Measurements from ENCODE around the gene IL9.

IL9 gene

DNA sequence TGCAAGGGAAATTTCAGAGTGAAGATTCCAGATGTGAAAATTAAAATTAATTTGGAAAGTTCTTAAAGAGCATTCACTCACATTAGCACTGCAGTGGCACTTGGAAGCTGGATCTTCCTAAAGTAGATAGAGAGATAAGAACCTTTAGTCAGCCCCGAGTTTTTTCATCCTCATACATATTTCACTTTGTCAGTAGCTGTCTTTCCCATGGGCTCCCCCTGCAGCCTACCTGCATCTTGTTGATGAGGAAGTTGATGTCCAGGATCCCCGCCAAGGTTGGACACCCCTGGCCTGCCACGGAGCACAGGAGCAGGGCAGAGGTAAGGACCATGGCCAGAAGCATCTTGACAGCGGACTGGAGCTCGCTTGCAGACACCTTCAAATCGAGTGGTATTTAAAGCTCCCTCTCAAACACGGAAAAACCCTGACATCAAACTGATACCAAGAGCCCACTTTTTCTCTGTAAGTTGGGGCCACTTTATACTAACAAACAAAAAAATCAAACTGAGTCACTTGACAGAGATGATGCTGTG lies at the start of gene IL9:
TSS of gene IL9 (minus strand) at position 368 of the 533 bp plus-strand sequence. CDS start at position 343, 25 bp downstream.
- TF ChIP-seq, protein P1, sequence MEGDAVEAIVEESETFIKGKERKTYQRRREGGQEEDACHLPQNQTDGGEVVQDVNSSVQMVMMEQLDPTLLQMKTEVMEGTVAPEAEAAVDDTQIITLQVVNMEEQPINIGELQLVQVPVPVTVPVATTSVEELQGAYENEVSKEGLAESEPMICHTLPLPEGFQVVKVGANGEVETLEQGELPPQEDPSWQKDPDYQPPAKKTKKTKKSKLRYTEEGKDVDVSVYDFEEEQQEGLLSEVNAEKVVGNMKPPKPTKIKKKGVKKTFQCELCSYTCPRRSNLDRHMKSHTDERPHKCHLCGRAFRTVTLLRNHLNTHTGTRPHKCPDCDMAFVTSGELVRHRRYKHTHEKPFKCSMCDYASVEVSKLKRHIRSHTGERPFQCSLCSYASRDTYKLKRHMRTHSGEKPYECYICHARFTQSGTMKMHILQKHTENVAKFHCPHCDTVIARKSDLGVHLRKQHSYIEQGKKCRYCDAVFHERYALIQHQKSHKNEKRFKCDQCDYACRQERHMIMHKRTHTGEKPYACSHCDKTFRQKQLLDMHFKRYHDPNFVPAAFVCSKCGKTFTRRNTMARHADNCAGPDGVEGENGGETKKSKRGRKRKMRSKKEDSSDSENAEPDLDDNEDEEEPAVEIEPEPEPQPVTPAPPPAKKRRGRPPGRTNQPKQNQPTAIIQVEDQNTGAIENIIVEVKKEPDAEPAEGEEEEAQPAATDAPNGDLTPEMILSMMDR (conservative IDR thresholded peaks at IDR 0.05; ENCODE audit: control insufficient read depth, insufficient read depth, low read depth, low read length) = no peak
- no peak for DNase-seq (ENCODE audit: low read depth)
- H3K4me3 ChIP-seq (ENCODE audit: control insufficient read depth, low read depth, low read length) = no peak within 1 kb of the TSS

GRCh38 chr5:135944967-135945560 lies 49.4 kb upstream of the IL9 start:
- no peak overlapping the region for H3K4me3 ChIP-seq (ENCODE audit: control insufficient read depth, low read depth, low read length)
- TF ChIP-seq, protein P1 (conservative IDR thresholded peaks at IDR 0.05; ENCODE audit: control insufficient read depth, insufficient read depth, low read depth, low read length) = peak; percentile 83
- DNase-seq (ENCODE audit: low read depth) = peak; percentile 90

GRCh38 chr5:135944564-135944963 lies 48.9 kb upstream of the IL9 start:
- DNase-seq (ENCODE audit: low read depth) = no peak
- TF ChIP-seq, protein P1 (conservative IDR thresholded peaks at IDR 0.05; ENCODE audit: control insufficient read depth, insufficient read depth, low read depth, low read length) = no peak
- H3K4me3 ChIP-seq (ENCODE audit: control insufficient read depth, low read depth, low read length) = no peak overlapping the region

DNA sequence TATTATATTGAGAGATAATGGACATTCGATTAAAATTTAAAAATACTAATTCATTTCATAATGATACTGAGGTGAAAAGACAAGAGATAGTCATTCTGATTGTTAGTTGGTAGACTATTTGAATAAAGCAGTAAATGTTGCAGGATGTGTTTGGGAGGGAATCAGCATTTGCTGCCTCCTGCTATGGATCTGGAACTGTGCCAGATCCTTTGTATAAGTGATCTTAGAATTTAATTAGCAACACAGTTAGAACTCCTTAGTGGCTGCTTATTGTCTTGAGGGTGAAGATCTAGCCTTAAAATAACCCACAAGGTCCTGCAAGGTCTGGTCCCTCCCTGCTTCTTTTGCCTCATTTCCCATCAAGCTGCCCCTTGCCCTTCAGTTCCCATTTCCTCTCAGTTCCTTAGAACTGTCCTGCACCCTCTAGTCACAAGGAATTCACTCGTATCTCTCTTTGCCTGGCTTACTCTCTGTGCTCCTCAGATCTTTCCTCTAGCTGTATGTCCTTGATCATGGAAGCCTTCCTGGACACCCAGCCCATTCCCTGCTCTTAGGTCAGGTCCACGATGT lies 46.6 kb upstream of the IL9 start:
- DNase-seq (ENCODE audit: low read depth) = no peak
- TF ChIP-seq, protein P1 (conservative IDR thresholded peaks at IDR 0.05; ENCODE audit: control insufficient read depth, insufficient read depth, low read depth, low read length) = no peak

GRCh38 chr5:135941711-135942110 lies 46.1 kb upstream of the IL9 start:
- no peak overlapping the region for H3K4me3 ChIP-seq (ENCODE audit: control insufficient read depth, low read depth, low read length)
- TF ChIP-seq, protein P1 (conservative IDR thresholded peaks at IDR 0.05; ENCODE audit: control insufficient read depth, insufficient read depth, low read depth, low read length) = no peak

More for the DNA sequence above, 46.6 kb upstream of the IL9 start:
- no peak overlapping the region for H3K4me3 ChIP-seq (ENCODE audit: control insufficient read depth, low read depth, low read length)

GRCh38 chr5:135937245-135937911 lies 41.7 kb upstream of the IL9 start:
- TF ChIP-seq, protein P1 (conservative IDR thresholded peaks at IDR 0.05; ENCODE audit: control insufficient read depth, insufficient read depth, low read depth, low read length) = no peak
- no peak overlapping the region for H3K4me3 ChIP-seq (ENCODE audit: control insufficient read depth, low read depth, low read length)
- DNase-seq (ENCODE audit: low read depth) = no peak

More at GRCh38 chr5:135941711-135942110, 46.1 kb upstream of the IL9 start:
- no peak for DNase-seq (ENCODE audit: low read depth)
